GM19351 (cell line): ENCODE measurements around the gene TMX2.
A peak's percentile ranks its signal among the peaks of the same experiment; 100 is the strongest.
"Not testable (repeated sequence)": the region's sequence is repeated elsewhere in the genome, so short reads cannot be mapped to it uniquely, and the experiment has no call there.

Source experiments
- ATAC-seq: cut with Tn5 transposase; IDR thresholded peaks from one replicate; pipeline ENCODE4 v1.9.1; 2021; ENCODE audit warnings: mild to moderate bottlenecking, moderate library complexity; ENCODE audit not compliant: unreplicated experiment

TMX2 gene

GRCh38 chr11:57712256-57713150 is at the start of gene TMX2:
TSS of gene TMX2 (plus strand) at chr11:57712593. CDS start at chr11:57712619, 26 bp downstream.
- peak; percentile 91 for ATAC-seq

GRCh38 chr11:57662893-57663292 is 49.5 kb upstream of the TMX2 start:
- no peak for ATAC-seq

- no peak for ATAC-seq
Observed at GRCh38 chr11:57663975-57664374, 48.4 kb upstream of the TMX2 start.

- ATAC-seq = peak; percentile 57
Observed at GRCh38 chr11:57667117-57667735, 45.2 kb upstream of the TMX2 start.

GRCh38 chr11:57667736-57668433 is 44.5 kb upstream of the TMX2 start, which contains the start of gene ZDHHC5:
TSS of gene ZDHHC5 (plus strand) at chr11:57668114. CDS start at chr11:57673091, 4,977 bp downstream.
- ATAC-seq = peak; percentile 78

- ATAC-seq = peak; percentile 5
Observed at GRCh38 chr11:57668434-57668782, 44.0 kb upstream of the TMX2 start.

GRCh38 chr11:57674251-57674650 is 38.1 kb upstream of the TMX2 start:
- no peak for ATAC-seq

GRCh38 chr11:57675176-57675941 is 37.0 kb upstream of the TMX2 start:
- no peak for ATAC-seq

GRCh38 chr11:57679396-57679795 is 33.0 kb upstream of the TMX2 start:
- ATAC-seq = no peak

GRCh38 chr11:57680552-57680874 is 31.9 kb upstream of the TMX2 start:
- peak; percentile 38 for ATAC-seq

- ATAC-seq = no peak
Observed at GRCh38 chr11:57681168-57681567, 31.2 kb upstream of the TMX2 start.

GRCh38 chr11:57690474-57690873 is 21.9 kb upstream of the TMX2 start:
- not testable (repeated sequence) for ATAC-seq

- ATAC-seq = no peak
Observed at GRCh38 chr11:57698843-57699365, 13.5 kb upstream of the TMX2 start.

- ATAC-seq = no peak
Observed at GRCh38 chr11:57699813-57700212, 12.6 kb upstream of the TMX2 start.

GRCh38 chr11:57700425-57700824 is 12.0 kb upstream of the TMX2 start:
- no peak for ATAC-seq

- ATAC-seq = no peak
Observed at GRCh38 chr11:57703341-57703740, 9.1 kb upstream of the TMX2 start.

GRCh38 chr11:57704932-57705331 is 7.5 kb upstream of the TMX2 start:
- no peak for ATAC-seq

- not testable (repeated sequence) for ATAC-seq
Observed at GRCh38 chr11:57705432-57705831, 7.0 kb upstream of the TMX2 start.

- ATAC-seq = no peak
Observed at GRCh38 chr11:57709802-57710367, 2.5 kb upstream of the TMX2 start.
